NB4 (cell line): ENCODE measurements around the gene CNBP.

Experiments used
- MYC ChIP-seq: IDR thresholded peaks from 2 replicates; pipeline ENCODE4 v1.6.1; 2011; ENCODE audit warnings: low read depth, low read length
- TF ChIP-seq, protein P1 (sequence below): IDR thresholded peaks from one replicate; pipeline ENCODE4 v1.5.1; 2012; ENCODE audit warnings: low read depth, low read length
- TF ChIP-seq, protein P2 (sequence below): IDR thresholded peaks from 2 replicates; pipeline ENCODE4 v1.6.1; 2011; ENCODE audit warnings: low read depth, low read length

DNA sequence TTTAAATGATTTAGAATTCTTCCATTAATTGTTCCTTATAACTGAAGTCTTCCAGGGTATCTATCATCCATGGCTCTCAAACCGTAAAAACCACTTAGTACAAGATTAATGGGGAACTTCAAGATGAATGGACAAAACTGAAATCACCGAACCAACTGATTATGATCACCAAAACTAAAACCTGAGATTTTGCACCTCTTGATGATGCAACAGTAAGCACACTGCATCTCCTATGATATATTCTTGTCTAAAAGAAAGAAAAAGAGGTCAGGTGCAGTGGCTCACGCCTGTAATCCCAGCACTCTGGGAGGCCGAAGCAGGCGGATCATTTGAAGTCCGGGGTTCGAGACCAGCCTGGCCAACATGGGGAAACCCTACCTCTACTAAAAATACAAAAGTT lies 19.2 kb downstream of the CNBP start:
- TF ChIP-seq, protein P1, sequence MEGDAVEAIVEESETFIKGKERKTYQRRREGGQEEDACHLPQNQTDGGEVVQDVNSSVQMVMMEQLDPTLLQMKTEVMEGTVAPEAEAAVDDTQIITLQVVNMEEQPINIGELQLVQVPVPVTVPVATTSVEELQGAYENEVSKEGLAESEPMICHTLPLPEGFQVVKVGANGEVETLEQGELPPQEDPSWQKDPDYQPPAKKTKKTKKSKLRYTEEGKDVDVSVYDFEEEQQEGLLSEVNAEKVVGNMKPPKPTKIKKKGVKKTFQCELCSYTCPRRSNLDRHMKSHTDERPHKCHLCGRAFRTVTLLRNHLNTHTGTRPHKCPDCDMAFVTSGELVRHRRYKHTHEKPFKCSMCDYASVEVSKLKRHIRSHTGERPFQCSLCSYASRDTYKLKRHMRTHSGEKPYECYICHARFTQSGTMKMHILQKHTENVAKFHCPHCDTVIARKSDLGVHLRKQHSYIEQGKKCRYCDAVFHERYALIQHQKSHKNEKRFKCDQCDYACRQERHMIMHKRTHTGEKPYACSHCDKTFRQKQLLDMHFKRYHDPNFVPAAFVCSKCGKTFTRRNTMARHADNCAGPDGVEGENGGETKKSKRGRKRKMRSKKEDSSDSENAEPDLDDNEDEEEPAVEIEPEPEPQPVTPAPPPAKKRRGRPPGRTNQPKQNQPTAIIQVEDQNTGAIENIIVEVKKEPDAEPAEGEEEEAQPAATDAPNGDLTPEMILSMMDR = no peak
- TF ChIP-seq, protein P2, sequence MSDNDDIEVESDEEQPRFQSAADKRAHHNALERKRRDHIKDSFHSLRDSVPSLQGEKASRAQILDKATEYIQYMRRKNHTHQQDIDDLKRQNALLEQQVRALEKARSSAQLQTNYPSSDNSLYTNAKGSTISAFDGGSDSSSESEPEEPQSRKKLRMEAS = no peak
- no peak for TF ChIP-seq MYC
